HepG2 (cell line): ENCODE data around the gene STK11. TPM values are rescaled to one million over a fixed set of nuclear protein-coding genes. Genes with fewer than 3 reads are reported as not detected.

Experiments
- ATF3 ChIP-seq: sonication (generic); formaldehyde crosslinking; IDR thresholded peaks from 2 replicates; pipeline ENCODE4 v1.4.0; 2020; ENCODE audit warnings: missing genetic modification reagents
- BATF2 ChIP-seq: sonication (generic); formaldehyde crosslinking; IDR thresholded peaks from 2 replicates; pipeline ENCODE4 v1.8.0; 2022; ENCODE audit warnings: mild to moderate bottlenecking, missing genetic modification reagents, moderate library complexity
- FOXA3 ChIP-seq: IDR thresholded peaks from 2 replicates; pipeline ENCODE4 v1.6.1; 2016; ENCODE audit warnings: missing genetic modification reagents, missing compliant biosample characterization
- GPN1 ChIP-seq: sonication (generic); formaldehyde crosslinking; IDR thresholded peaks from 2 replicates; pipeline ENCODE4 v1.5.1; 2020; ENCODE audit warnings: missing genetic modification reagents, borderline replicate concordance
- HNF4A ChIP-seq: sonication (generic); formaldehyde crosslinking; IDR thresholded peaks from 2 replicates; pipeline ENCODE4 v1.4.0; 2020; ENCODE audit warnings: missing genetic modification reagents
- MAF1 ChIP-seq: sonication (generic); formaldehyde crosslinking; IDR thresholded peaks from 2 replicates; pipeline ENCODE4 v1.5.0; 2020; ENCODE audit warnings: missing genetic modification reagents, borderline replicate concordance
- NFYC ChIP-seq: IDR thresholded peaks from 2 replicates; pipeline ENCODE4 v1.6.1; 2016; ENCODE audit warnings: missing genetic modification reagents, missing compliant biosample characterization
- PAX8 ChIP-seq: sonication (generic); formaldehyde crosslinking; IDR thresholded peaks from 2 replicates; pipeline ENCODE4 v1.8.0; 2022; ENCODE audit warnings: mild to moderate bottlenecking, missing genetic modification reagents, borderline replicate concordance
- SUZ12 ChIP-seq: fragments of 150-350 bp; IDR thresholded peaks from 2 replicates; pipeline ENCODE4 v1.6.1; 2014; ENCODE audit warnings: low read depth, low read length
- TFDP2 ChIP-seq: sonication (generic); formaldehyde crosslinking; IDR thresholded peaks from 2 replicates; pipeline ENCODE4 v1.4.0; 2020; ENCODE audit warnings: missing genetic modification reagents
- TRIM22 ChIP-seq: fragments of 450-650 bp; IDR thresholded peaks from 2 replicates; pipeline ENCODE4 v1.6.1; 2017
- ZBTB38 ChIP-seq: sonication (generic); formaldehyde crosslinking; IDR thresholded peaks from 2 replicates; pipeline ENCODE4 v1.5.1; 2020; ENCODE audit warnings: mild to moderate bottlenecking, missing genetic modification reagents
- ZHX1 ChIP-seq: sonication (generic); formaldehyde crosslinking; IDR thresholded peaks from 2 replicates; pipeline ENCODE4 v1.8.1; 2022; ENCODE audit warnings: low read depth, mild to moderate bottlenecking, missing genetic modification reagents
- ZNF317 ChIP-seq: sonication (generic); formaldehyde crosslinking; IDR thresholded peaks from 2 replicates; pipeline ENCODE4 v1.5.0; 2020; ENCODE audit warnings: mild to moderate bottlenecking, missing genetic modification reagents
- ZNF574 ChIP-seq: sonication (generic); formaldehyde crosslinking; IDR thresholded peaks from 2 replicates; pipeline ENCODE4 v1.4.0; 2020; ENCODE audit warnings: missing genetic modification reagents
- ZNF580 ChIP-seq: IDR thresholded peaks from 2 replicates; pipeline ENCODE4 v1.6.1; 2016; ENCODE audit warnings: low read depth, borderline replicate concordance
- ZNF616 ChIP-seq: sonication (generic); formaldehyde crosslinking; IDR thresholded peaks from 2 replicates; pipeline ENCODE4 v1.5.0; 2020; ENCODE audit warnings: low read depth, mild to moderate bottlenecking, missing genetic modification reagents
- ZNF652 ChIP-seq: IDR thresholded peaks from 2 replicates; pipeline ENCODE4 v1.6.1; 2016; ENCODE audit warnings: low read depth, borderline replicate concordance
- ZSCAN25 ChIP-seq: sonication (generic); formaldehyde crosslinking; IDR thresholded peaks from 2 replicates; pipeline ENCODE4 v1.8.0; 2022; ENCODE audit warnings: mild to moderate bottlenecking, missing genetic modification reagents
- polyA plus RNA-seq, 8 experiments: library from polyadenylated mRNA; depleted of rRNA in 3 of 8; stranded (reverse) in 7 of 8; unstranded in 1 of 8; fragments of >200 nt; fragmentation: Illumina TruSeq in 4 of 8; extraction: Trizol in 4 of 8; gene quantifications; 2 replicates each; pipeline versions ENCODE4 v1.2.1 to v1.2.3, GENCODE V29; 2011 to 2016; ENCODE audit warnings: low read depth in 4 of 8, missing spikeins in 1 of 8, mixed read lengths in 1 of 8; ENCODE audit not compliant: insufficient read depth in 1 of 8
- total RNA-seq, 5 experiments: library from RNA; depleted of rRNA; stranded (reverse); fragments of >200 nt; fragmentation: Illumina TruSeq; extraction: Trizol; gene quantifications; 2 replicates each; pipeline ENCODE4 v1.2.3, GENCODE V29; 2016; ENCODE audit warnings: low read depth in 1 of 5

Gene STK11
- total and polyA plus RNA-seq, 2 of the 13 experiments (the other 11 are each of a cell fraction or from before 2014, with no cell fraction given) = 27.5 to 43.6 TPM

GRCh38 chr19:1205114-1206099 lies at the start of gene STK11 (continued):
- TF ChIP-seq ZHX1 (CRISPR knock-in tag) (peak; percentile 33; the same call in 1 of the 2 replicates), NFYC (CRISPR knock-in tag) (peak; percentile 97), SUZ12 (no peak), TRIM22 (no peak), HNF4A (CRISPR knock-in tag) (peak; percentile 48; the same call in 1 of the 2 replicates), ZNF616 (CRISPR knock-in tag) (no peak; the same call in 1 of the 2 replicates), ZNF652 (CRISPR knock-in tag) (no peak), TFDP2 (CRISPR knock-in tag) (peak; percentile 89), ZBTB38 (CRISPR knock-in tag) (no peak; the same call in 1 of the 2 replicates), ZSCAN25 (peak; percentile 79), MAF1 (CRISPR knock-in tag) (peak; percentile 55; the same call in 1 of the 2 replicates), ZNF574 (CRISPR knock-in tag) (no peak), ZNF580 (no peak), BATF2 (no peak), ATF3 (CRISPR knock-in tag) (no peak), PAX8 (CRISPR knock-in tag) (no peak), FOXA3 (CRISPR knock-in tag) (peak; percentile 73), ZNF317 (CRISPR knock-in tag) (0 out of 2 replicates have a peak, but pooled peaks have one; percentile 51), GPN1 (no peak)
